ENCODE data around the gene MEGF10.

The MEGF10 gene

GRCh38 chr5:127343866-127344265, 53.3 kb downstream of the MEGF10 start:
- no peaks in the 10 kb centered on the region for H3K36me3 ChIP-seq (ENCODE audit: control insufficient read depth, insufficient read depth, low read length)
- TF ChIP-seq CTCF (IDR thresholded peaks at IDR 0.05; ENCODE audit: insufficient read depth, low read length, poor library complexity, severe bottlenecking): no peak
- H3K27me3 ChIP-seq (replicated peaks; ENCODE audit: control insufficient read depth, insufficient read depth, low read length): no peaks in the 10 kb centered on the region
- DNase-seq (ENCODE audit: extremely low read depth, insufficient read length): no peak
- no peak overlapping the region for H3K4me3 ChIP-seq (replicated peaks; ENCODE audit: low read depth, low read length)

GRCh38 chr5:127344931-127345330, 54.3 kb downstream of the MEGF10 start:
- Histone ChIP-seq H3K27me3 (replicated peaks; ENCODE audit: control insufficient read depth, insufficient read depth, low read length) (no peaks in the 10 kb centered on the region), H3K4me3 (replicated peaks; ENCODE audit: low read depth, low read length) (no peak overlapping the region), H3K36me3 (ENCODE audit: control insufficient read depth, insufficient read depth, low read length) (no peaks in the 10 kb centered on the region)
- DNase-seq (ENCODE audit: extremely low read depth, insufficient read length): no peak
- TF ChIP-seq CTCF (IDR thresholded peaks at IDR 0.05; ENCODE audit: insufficient read depth, low read length, poor library complexity, severe bottlenecking): no peak

- H3K36me3 ChIP-seq (ENCODE audit: control insufficient read depth, insufficient read depth, low read length): no peaks in the 10 kb centered on the region
- DNase-seq (ENCODE audit: extremely low read depth, insufficient read length): no peak
- H3K4me3 ChIP-seq (replicated peaks; ENCODE audit: low read depth, low read length): no peak overlapping the region
- no peak for TF ChIP-seq CTCF (IDR thresholded peaks at IDR 0.05; ENCODE audit: insufficient read depth, low read length, poor library complexity, severe bottlenecking)
- no peaks in the 10 kb centered on the region for H3K27me3 ChIP-seq (replicated peaks; ENCODE audit: control insufficient read depth, insufficient read depth, low read length)
These were observed 60.8 kb downstream of the MEGF10 start for GRCh38 chr5:127351418-127351817.

GRCh38 chr5:127352068-127352467, 61.5 kb downstream of the MEGF10 start:
- TF ChIP-seq CTCF (IDR thresholded peaks at IDR 0.05; ENCODE audit: insufficient read depth, low read length, poor library complexity, severe bottlenecking): no peak
- DNase-seq (ENCODE audit: extremely low read depth, insufficient read length): no peak
- H3K4me3 ChIP-seq (replicated peaks; ENCODE audit: low read depth, low read length): no peak overlapping the region
- H3K27me3 ChIP-seq (replicated peaks; ENCODE audit: control insufficient read depth, insufficient read depth, low read length): no peaks in the 10 kb centered on the region
- H3K36me3 ChIP-seq (ENCODE audit: control insufficient read depth, insufficient read depth, low read length): no peaks in the 10 kb centered on the region

- DNase-seq (ENCODE audit: extremely low read depth, insufficient read length): no peak
- no peak for TF ChIP-seq CTCF (IDR thresholded peaks at IDR 0.05; ENCODE audit: insufficient read depth, low read length, poor library complexity, severe bottlenecking)
- Histone ChIP-seq H3K27me3 (replicated peaks; ENCODE audit: control insufficient read depth, insufficient read depth, low read length) (no peaks in the 10 kb centered on the region), H3K36me3 (ENCODE audit: control insufficient read depth, insufficient read depth, low read length) (no peaks in the 10 kb centered on the region), H3K4me3 (replicated peaks; ENCODE audit: low read depth, low read length) (no peak overlapping the region)
These were observed 62.7 kb downstream of the MEGF10 start for GRCh38 chr5:127353327-127353726.

GRCh38 chr5:127353796-127354195, 63.2 kb downstream of the MEGF10 start:
- Histone ChIP-seq H3K36me3 (ENCODE audit: control insufficient read depth, insufficient read depth, low read length) (no peaks in the 10 kb centered on the region), H3K4me3 (replicated peaks; ENCODE audit: low read depth, low read length) (no peak overlapping the region), H3K27me3 (replicated peaks; ENCODE audit: control insufficient read depth, insufficient read depth, low read length) (no peaks in the 10 kb centered on the region)
- no peak for TF ChIP-seq CTCF (IDR thresholded peaks at IDR 0.05; ENCODE audit: insufficient read depth, low read length, poor library complexity, severe bottlenecking)
- DNase-seq (ENCODE audit: extremely low read depth, insufficient read length): no peak

All from GM06990 (cell line).